ENCODE data around the gene PCDHA7.

DNA sequence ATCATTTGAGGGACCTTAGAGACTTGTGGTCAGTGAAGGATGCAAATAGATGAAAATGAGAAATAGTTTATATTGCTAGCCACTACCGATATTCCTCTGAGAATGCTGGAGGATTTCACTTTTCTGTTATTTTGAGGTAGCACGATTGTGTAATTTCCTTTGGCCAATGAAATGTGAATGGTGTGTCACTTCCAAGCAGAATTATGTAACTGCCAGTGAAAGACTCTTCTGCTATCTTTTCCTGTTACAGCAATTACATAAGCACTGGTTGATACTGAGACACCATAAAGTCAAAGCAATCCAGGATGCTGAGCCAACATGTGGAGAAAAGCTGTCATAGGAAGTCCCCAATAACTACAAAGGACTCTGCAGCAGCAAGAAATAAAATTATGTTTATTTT is 43.0 kb upstream of the PCDHA7 start:
- TF ChIP-seq, protein P1, sequence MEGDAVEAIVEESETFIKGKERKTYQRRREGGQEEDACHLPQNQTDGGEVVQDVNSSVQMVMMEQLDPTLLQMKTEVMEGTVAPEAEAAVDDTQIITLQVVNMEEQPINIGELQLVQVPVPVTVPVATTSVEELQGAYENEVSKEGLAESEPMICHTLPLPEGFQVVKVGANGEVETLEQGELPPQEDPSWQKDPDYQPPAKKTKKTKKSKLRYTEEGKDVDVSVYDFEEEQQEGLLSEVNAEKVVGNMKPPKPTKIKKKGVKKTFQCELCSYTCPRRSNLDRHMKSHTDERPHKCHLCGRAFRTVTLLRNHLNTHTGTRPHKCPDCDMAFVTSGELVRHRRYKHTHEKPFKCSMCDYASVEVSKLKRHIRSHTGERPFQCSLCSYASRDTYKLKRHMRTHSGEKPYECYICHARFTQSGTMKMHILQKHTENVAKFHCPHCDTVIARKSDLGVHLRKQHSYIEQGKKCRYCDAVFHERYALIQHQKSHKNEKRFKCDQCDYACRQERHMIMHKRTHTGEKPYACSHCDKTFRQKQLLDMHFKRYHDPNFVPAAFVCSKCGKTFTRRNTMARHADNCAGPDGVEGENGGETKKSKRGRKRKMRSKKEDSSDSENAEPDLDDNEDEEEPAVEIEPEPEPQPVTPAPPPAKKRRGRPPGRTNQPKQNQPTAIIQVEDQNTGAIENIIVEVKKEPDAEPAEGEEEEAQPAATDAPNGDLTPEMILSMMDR (IDR thresholded peaks at IDR 0.05), result no peak
- TF ChIP-seq POLR2A (IDR thresholded peaks at IDR 0.05), result no peak
